ENCODE data around the gene MLH1. TPM values are rescaled to one million over a fixed set of nuclear protein-coding genes. Genes with fewer than 3 reads are reported as not detected.

Gene MLH1
- total RNA-seq, 1 donor from 2014 or later = 26.3 TPM

DNA sequence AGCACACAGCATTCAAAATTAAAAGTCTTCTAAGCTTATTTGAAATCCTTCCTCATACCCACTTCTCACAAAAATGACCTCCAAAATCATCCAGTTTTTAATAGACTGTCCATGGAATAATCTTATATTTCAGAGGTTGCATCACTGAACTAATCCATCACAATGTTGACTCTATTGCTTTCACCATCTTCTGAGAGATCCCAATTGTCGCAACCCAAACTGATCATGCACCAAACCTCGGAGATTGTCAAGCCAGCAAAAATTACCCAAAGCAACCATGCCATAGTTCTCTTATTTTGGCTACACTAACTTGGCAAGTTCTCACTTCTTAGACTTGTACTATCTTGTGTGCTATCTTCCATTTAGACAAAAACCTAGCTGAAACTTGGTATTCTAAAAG lies 105.6 kb downstream of the MLH1 start:
- Histone ChIP-seq H3K9me3 (no peaks in the 10 kb centered on the region), H3K27ac (no peak overlapping the region), H3K36me3 (peaks cover 9% of the 10 kb centered on the region), H3K4me1 (peaks cover 20% of the 10 kb centered on the region), H3K4me3 (no peak overlapping the region), H3K27me3 (ENCODE audit: low read depth) (no peaks in the 10 kb centered on the region)
- no peak for TF ChIP-seq CTCF (IDR thresholded peaks at IDR 0.05)
- ATAC-seq (no peak), DNase-seq (no peak)
- intact Hi-C loops (cut with DNase I) = no loop called here

GRCh38 chr3:37099469-37099868 lies 106.2 kb downstream of the MLH1 start:
- Histone ChIP-seq H3K9me3 (no peaks in the 10 kb centered on the region), H3K4me3 (no peak overlapping the region), H3K36me3 (peaks cover 5% of the 10 kb centered on the region), H3K27ac (no peak overlapping the region), H3K4me1 (peaks cover 20% of the 10 kb centered on the region), H3K27me3 (ENCODE audit: low read depth) (no peaks in the 10 kb centered on the region)
- ATAC-seq (no peak), DNase-seq (no peak)
- no peak for TF ChIP-seq CTCF (IDR thresholded peaks at IDR 0.05)
- intact Hi-C loops (cut with DNase I) = no loop called here

- DNase-seq = no peak
- H3K4me3 ChIP-seq = no peak overlapping the region
- H3K4me1 ChIP-seq = peaks cover 20% of the 10 kb centered on the region
- TF ChIP-seq CTCF (IDR thresholded peaks at IDR 0.05) = no peak
- H3K27ac ChIP-seq = no peak overlapping the region
- no peak for ATAC-seq
- no peaks in the 10 kb centered on the region for H3K27me3 ChIP-seq (ENCODE audit: low read depth)
- intact Hi-C loops (cut with DNase I) = no loop called here
- H3K36me3 ChIP-seq = peaks cover 3% of the 10 kb centered on the region
- H3K9me3 ChIP-seq = no peaks in the 10 kb centered on the region
These were observed 107.1 kb downstream of the MLH1 start for GRCh38 chr3:37100411-37100810.

Other genes with a start within 250 kb of the MLH1 start
- 0.12 TPM for gene DCLK3, start 229.0 kb upstream of the MLH1 start, total RNA-seq
- 36.9 TPM for gene TRANK1, start 48.5 kb upstream of the MLH1 start, total RNA-seq
- gene EPM2AIP1, start 387 bp upstream of the MLH1 start, total RNA-seq = 18.4 TPM
- gene LRRFIP2, start 181.1 kb downstream of the MLH1 start, total RNA-seq = 44.4 TPM
- 74.4 TPM for gene GOLGA4, start 249.8 kb downstream of the MLH1 start, total RNA-seq

All from lower lobe of right lung (tissue), 2 donors.